HL-60 (cell line): ENCODE results near the gene CRB1.

ENCODE experiments used
- CTCF ChIP-seq: IDR thresholded peaks from one replicate; pipeline ENCODE4 v1.5.1; 2011; ENCODE audit warnings: low read length, control low read depth, inconsistent platforms; ENCODE audit not compliant: insufficient read depth
- GABPA ChIP-seq: IDR thresholded peaks from 2 replicates; pipeline ENCODE4 v1.6.1; 2012; ENCODE audit warnings: low read depth

DNA sequence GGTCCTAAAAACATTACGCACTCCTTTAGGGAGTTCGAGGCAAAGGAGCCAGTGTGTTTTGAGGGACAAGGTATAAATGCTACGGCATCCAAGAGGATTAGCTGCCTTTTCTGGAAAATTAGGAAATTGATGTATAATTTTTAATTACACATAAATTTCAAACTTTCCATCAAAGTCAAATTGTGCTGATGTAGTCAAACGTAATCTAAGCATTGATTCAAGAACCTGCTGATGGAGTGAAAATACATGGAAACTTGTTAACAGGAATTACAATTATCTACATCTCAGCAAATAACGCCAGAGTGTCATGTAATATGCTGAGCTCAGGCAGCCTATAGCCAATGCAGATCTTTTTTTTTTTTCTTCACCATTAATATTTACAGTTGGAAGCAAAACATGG, 194.5 kb downstream of the CRB1 start:
- TF ChIP-seq GABPA: no peak
- TF ChIP-seq CTCF: no peak
